ENCODE results near the gene NIPAL4.

DNA sequence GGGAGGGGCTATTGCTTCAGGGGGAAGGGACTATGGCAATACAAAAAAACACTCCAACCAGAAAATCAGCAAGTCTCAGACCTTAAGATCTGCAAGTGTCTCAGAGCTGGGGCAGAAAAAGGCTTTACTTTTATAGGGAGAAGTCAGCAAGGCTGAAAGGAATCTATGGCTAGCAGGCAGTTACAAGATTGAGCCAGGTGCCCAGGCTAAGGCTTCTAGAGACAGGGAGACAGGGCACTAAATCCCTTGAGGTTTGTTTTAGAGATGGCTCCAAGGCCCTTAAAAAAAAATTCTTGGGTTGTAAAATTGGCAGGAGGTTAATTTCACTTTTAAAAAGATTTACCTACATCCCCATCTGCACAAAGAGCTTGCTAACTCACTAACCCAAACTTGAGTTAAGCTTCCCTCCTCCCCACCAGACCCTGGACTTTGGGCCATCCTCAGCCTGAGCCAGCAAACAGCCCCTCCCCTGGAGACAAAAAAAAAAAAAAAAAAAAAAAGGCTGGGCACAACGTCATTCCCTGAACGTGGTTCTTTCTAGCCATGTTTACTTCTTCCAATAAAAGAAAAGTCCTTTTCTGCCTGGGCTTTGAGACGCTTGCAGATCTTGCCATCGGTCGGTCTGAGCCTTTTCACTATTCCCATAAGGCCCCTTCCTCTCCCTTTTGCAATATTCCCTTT, 17.9 kb downstream of the NIPAL4 start:
- TF ChIP-seq, protein P1, sequence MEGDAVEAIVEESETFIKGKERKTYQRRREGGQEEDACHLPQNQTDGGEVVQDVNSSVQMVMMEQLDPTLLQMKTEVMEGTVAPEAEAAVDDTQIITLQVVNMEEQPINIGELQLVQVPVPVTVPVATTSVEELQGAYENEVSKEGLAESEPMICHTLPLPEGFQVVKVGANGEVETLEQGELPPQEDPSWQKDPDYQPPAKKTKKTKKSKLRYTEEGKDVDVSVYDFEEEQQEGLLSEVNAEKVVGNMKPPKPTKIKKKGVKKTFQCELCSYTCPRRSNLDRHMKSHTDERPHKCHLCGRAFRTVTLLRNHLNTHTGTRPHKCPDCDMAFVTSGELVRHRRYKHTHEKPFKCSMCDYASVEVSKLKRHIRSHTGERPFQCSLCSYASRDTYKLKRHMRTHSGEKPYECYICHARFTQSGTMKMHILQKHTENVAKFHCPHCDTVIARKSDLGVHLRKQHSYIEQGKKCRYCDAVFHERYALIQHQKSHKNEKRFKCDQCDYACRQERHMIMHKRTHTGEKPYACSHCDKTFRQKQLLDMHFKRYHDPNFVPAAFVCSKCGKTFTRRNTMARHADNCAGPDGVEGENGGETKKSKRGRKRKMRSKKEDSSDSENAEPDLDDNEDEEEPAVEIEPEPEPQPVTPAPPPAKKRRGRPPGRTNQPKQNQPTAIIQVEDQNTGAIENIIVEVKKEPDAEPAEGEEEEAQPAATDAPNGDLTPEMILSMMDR (IDR thresholded peaks at IDR 0.05), result no peak
- no peak for TF ChIP-seq EP300 (IDR thresholded peaks at IDR 0.05)
- TF ChIP-seq POLR2AphosphoS5 (IDR thresholded peaks at IDR 0.05), result no peak

Measured in stomach (tissue), 4 donors.